Measurements from ENCODE around the gene SHISA7.

DNA sequence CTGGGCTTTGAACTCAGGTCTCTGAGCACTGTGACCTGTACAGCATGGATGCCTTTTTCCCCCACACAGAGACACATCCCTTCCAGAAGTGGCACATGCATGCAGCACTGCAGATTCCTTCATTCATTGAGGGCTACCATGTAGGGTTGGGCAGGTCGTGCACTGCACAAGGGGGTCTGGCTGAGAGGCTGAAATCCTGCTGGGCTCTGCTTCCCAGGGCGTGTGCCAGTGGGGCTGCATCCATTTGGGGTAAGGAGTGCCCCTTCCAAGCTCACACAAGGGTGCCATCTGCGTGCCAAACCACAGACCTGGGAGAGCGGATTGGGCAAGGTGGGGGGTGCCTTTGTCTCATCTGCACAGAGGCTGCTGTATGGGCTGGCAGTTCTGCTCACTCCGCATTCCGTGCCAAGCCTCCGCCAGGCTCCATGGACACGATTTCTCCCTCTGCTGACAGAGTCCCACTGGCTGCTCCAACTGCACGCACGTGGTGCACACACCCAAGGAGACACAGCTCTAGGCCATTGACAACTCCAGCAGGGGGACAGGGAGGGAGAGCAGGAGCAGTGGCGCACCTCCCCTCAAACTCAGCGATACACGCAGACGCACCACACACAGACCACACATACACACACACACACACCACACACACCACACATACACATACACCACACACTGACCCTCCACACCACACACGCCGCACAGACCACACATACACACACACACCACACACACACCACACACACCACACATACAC is 4.5 kb upstream of the SHISA7 start:
- TF ChIP-seq EZH2phosphoT487 (IDR thresholded peaks at IDR 0.05; ENCODE audit: insufficient read depth, low read depth): no peak
- no peak for TF ChIP-seq EZH2 (IDR thresholded peaks at IDR 0.05; ENCODE audit: insufficient read depth, poor library complexity, severe bottlenecking)
